Endothelial cell of umbilical vein (primary cell): ENCODE data around the gene TNIK. TPM values are rescaled to one million over a fixed set of nuclear protein-coding genes. Genes with fewer than 3 reads are reported as not detected.
A peak's percentile ranks its signal among the peaks of the same experiment; 100 is the strongest.

Experiments used
- BruUV-seq: library from RNA; stranded (reverse); fragments of 400-500 nt; replicated peaks from 2 replicates; lab custom pipeline; 2021; lab: Mats Ljungman, UMichigan
- CTCF ChIA-PET: fragments of 300-600, 350-600 bp; sonication (Branson Sonifier 250); formaldehyde crosslinking; loops from one replicate; lab custom pipeline; 2021; ENCODE audit warnings: antibody characterized with exemption, inconsistent platforms; lab: Charles Lee
- POLR2A ChIA-PET: fragments of 300-600, 350-600 bp; sonication (Branson Sonifier 250); formaldehyde crosslinking; loops from one replicate; lab custom pipeline; 2021; ENCODE audit warnings: antibody characterized with exemption, inconsistent platforms; lab: Charles Lee
- DNase-seq: peaks from one replicate; pipeline ENCODE4 v3.0.0-alpha.2; 2011; ENCODE audit warnings: low read depth, low spot score
- FAIRE-seq: peaks from 2 replicates; lab custom pipeline; 2011; peaks lifted over from hg19 to GRCh38; lab: Jason Lieb, UNC
- H2AFZ ChIP-seq: 2 replicates; pipeline ENCODE4 v1.6.0; 2012; ENCODE audit warnings: low read depth, low read length, control low read depth, inconsistent platforms
- H3K27ac ChIP-seq: 2 replicates; pipeline ENCODE4 v1.5.1; 2011; ENCODE audit warnings: low read depth, mild to moderate bottlenecking, control low read depth, low read length, moderate library complexity; ENCODE audit not compliant: insufficient read depth
- H3K27me3 ChIP-seq, 2 experiments: 2 replicates each; pipeline versions ENCODE4 v1.6.0 to v1.6.1; 2011; ENCODE audit warnings: low read length in 2 of 2, mixed read lengths in 1 of 2; ENCODE audit not compliant: control insufficient read depth in 2 of 2, insufficient read depth in 2 of 2
- H3K36me3 ChIP-seq, 2 experiments: 2 replicates in 1 of 2; 3 replicates in 1 of 2; pipeline ENCODE4 v1.5.1; 2011; ENCODE audit warnings: low read length in 2 of 2, mild to moderate bottlenecking in 1 of 2, moderate library complexity in 1 of 2; ENCODE audit not compliant: control insufficient read depth in 2 of 2, insufficient read depth in 2 of 2; ENCODE audit errors: extremely low read depth in 1 of 2
- H3K4me1 ChIP-seq: 3 replicates; pipeline ENCODE4 v1.5.1; 2011; ENCODE audit warnings: mild to moderate bottlenecking, low read length; ENCODE audit not compliant: control insufficient read depth, insufficient read depth; ENCODE audit errors: extremely low read depth
- H3K4me2 ChIP-seq: 2 replicates; pipeline ENCODE4 v1.6.1; 2011; ENCODE audit warnings: low read length, control low read depth, mixed read lengths; ENCODE audit not compliant: insufficient read depth
- H3K4me3 ChIP-seq, 3 experiments: fragments of 200-600 bp in 1 of 3; sonication (generic), shearing (Covaris generic) in 1 of 3; replicated peaks in 1 of 3; 2 replicates each; pipeline ENCODE4 v1.5.1; 2011 to 2016; ENCODE audit warnings: control low read depth in 3 of 3, low read length in 3 of 3, mild to moderate bottlenecking in 2 of 3, inconsistent platforms in 1 of 3, low read depth in 1 of 3, moderate library complexity in 1 of 3; ENCODE audit not compliant: insufficient read depth in 1 of 3
- H3K79me2 ChIP-seq: 2 replicates; pipeline ENCODE4 v1.6.0; 2012; ENCODE audit warnings: low read length, inconsistent platforms; ENCODE audit not compliant: control insufficient read depth, insufficient read depth
- H3K9ac ChIP-seq: replicated peaks from 2 replicates; pipeline ENCODE3; 2011; ENCODE audit warnings: low read length, control low read depth; ENCODE audit not compliant: insufficient read depth; ENCODE audit errors: extremely low read depth
- H3K9me1 ChIP-seq: replicated peaks from 3 replicates; pipeline ENCODE4 v1.6.0; 2011; ENCODE audit warnings: mild to moderate bottlenecking, low read length; ENCODE audit not compliant: control insufficient read depth, insufficient read depth; ENCODE audit errors: extremely low read depth
- H3K9me3 ChIP-seq: replicated peaks from 2 replicates; pipeline ENCODE4 v1.5.1; 2012; ENCODE audit warnings: low read length, inconsistent platforms; ENCODE audit not compliant: control insufficient read depth, insufficient read depth
- H4K20me1 ChIP-seq: replicated peaks from 2 replicates; pipeline ENCODE3; 2011; ENCODE audit warnings: mild to moderate bottlenecking, low read length; ENCODE audit not compliant: control insufficient read depth, insufficient read depth; ENCODE audit errors: extremely low read depth
- EZH2 ChIP-seq: IDR thresholded peaks from 2 replicates; pipeline ENCODE4 v1.6.1; 2012; ENCODE audit warnings: borderline replicate concordance, low read depth, mild to moderate bottlenecking, moderate library complexity, low read length, inconsistent platforms; ENCODE audit not compliant: severe bottlenecking
- FOS ChIP-seq: IDR thresholded peaks from 2 replicates; pipeline ENCODE4 v1.6.1; 2011; ENCODE audit warnings: mild to moderate bottlenecking, low read length, moderate library complexity, borderline replicate concordance; ENCODE audit not compliant: insufficient read depth
- GATA2 ChIP-seq: IDR thresholded peaks from 2 replicates; pipeline ENCODE4 v1.7.0; 2011; ENCODE audit warnings: low read depth, mild to moderate bottlenecking, moderate library complexity, mixed read lengths, low read length; ENCODE audit not compliant: insufficient read length, insufficient read depth
- JUN ChIP-seq: IDR thresholded peaks from 2 replicates; pipeline ENCODE4 v1.6.1; 2011; ENCODE audit warnings: borderline replicate concordance, low read depth; ENCODE audit not compliant: insufficient read length, insufficient read depth
- MAX ChIP-seq: IDR thresholded peaks from 2 replicates; pipeline ENCODE4 v1.6.1; 2011; ENCODE audit not compliant: insufficient read depth, insufficient read length
- MYC ChIP-seq: IDR thresholded peaks from one replicate; pipeline ENCODE4 v1.6.1; 2011; ENCODE audit warnings: mild to moderate bottlenecking, low read depth, low read length
- POLR2A ChIP-seq: IDR thresholded peaks from 2 replicates; pipeline ENCODE4 v1.6.1; 2012; ENCODE audit warnings: low read depth, mild to moderate bottlenecking, control low read depth, low read length
- POLR2AphosphoS5 ChIP-seq: IDR thresholded peaks from 2 replicates; pipeline ENCODE4 v1.6.1; 2012; ENCODE audit warnings: low read depth, mild to moderate bottlenecking, control low read depth, low read length, moderate library complexity; ENCODE audit not compliant: insufficient read depth
- dilution Hi-C: fragments of 300-500 bp; cut with MboI; formaldehyde crosslinking; loops from one replicate; pipeline ENCODE4 v1.15.0; 2019; ENCODE audit warnings: low sequenced_read_pairs; ENCODE audit not compliant: extremely low pct_ligation_motif_present
- intact Hi-C: fragments of 100-400 bp; cut with micrococcal nuclease; formaldehyde crosslinking; loops from one replicate; pipeline ENCODE4 v1.10.0; 2022
- polyA plus RNA-seq, 4 experiments: library from polyadenylated mRNA; depleted of rRNA in 3 of 4; stranded (reverse) in 3 of 4; unstranded in 1 of 4; fragments of >200 nt; gene quantifications; 2 replicates each; pipeline versions ENCODE4 v1.2.1 to v1.2.3, GENCODE V29; 2011 to 2012; ENCODE audit warnings: missing spikeins in 1 of 4
- total RNA-seq: library from RNA; stranded (reverse); gene quantifications from 2 replicates; pipeline ENCODE4 v1.2.3, GENCODE V29; 2021
- TF ChIP-seq, protein P1 (sequence below), 2 donors: IDR thresholded peaks; 1 replicate in 1 of 2; 2 replicates in 1 of 2; pipeline ENCODE4 v1.5.1; 2011; ENCODE audit warnings: low read length in 2 of 2, mild to moderate bottlenecking in 2 of 2, moderate library complexity in 2 of 2, control low read depth in 1 of 2, inconsistent platforms in 1 of 2, low read depth in 1 of 2; ENCODE audit not compliant: insufficient read depth in 1 of 2; ENCODE audit errors: extremely low read depth in 1 of 2

Gene TNIK
- total and polyA plus RNA-seq, 2 donors (not counting 3 experiments of a cell fraction or from before 2014, with no cell fraction given): 10.9 to 39.7 TPM

DNA sequence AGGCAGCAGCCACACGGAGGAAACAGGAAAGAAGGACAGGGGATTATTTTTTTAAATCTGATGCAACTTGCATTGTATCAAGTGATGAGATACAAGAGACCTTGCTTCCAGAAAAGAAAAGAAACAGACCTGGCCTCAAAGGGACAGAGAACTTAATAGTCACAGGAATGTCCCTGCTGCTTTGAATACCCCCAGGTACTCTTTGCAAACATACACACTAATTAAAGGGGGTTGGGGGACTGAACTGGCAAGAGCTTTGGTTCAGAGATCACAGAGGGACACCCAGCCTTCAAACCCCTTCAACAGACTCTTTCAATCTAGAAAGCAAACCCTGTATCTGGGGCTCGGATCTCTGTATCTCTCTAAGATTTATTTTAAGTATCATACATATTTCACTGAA lies 18.0 kb downstream of the TNIK start:
- Histone ChIP-seq H3K4me3 (no peak overlapping the region), H3K27ac (no peak overlapping the region), H3K9me3 (no peaks in the 10 kb centered on the region), H2AFZ (no peak overlapping the region), H3K4me2 (no peak overlapping the region), H3K36me3 (no peaks in the 10 kb centered on the region), H3K9me1 (no peaks in the 10 kb centered on the region), H3K9ac (no peak overlapping the region), H3K27me3 (no peaks in the 10 kb centered on the region), H3K4me1 (peaks cover 17% of the 10 kb centered on the region), H4K20me1 (no peaks in the 10 kb centered on the region), H3K79me2 (peaks cover 43% of the 10 kb centered on the region)
- intact Hi-C loops: no loop called here
- no TSS peak for BruUV-seq
- DNase-seq (no peak), FAIRE-seq (peak; percentile 35)
- dilution Hi-C loops: no loop called here
- CTCF ChIA-PET: no interaction called here
- no peak for TF ChIP-seq GATA2
- POLR2A ChIA-PET: no interaction called here

GRCh38 chr3:171441381-171441780 lies 18.8 kb downstream of the TNIK start:
- no peak for FAIRE-seq
- TF ChIP-seq MYC (no peak), GATA2 (no peak), FOS (no peak), POLR2A (no peak), POLR2AphosphoS5 (no peak), JUN (no peak), MAX (no peak), EZH2 (no peak)
- TF ChIP-seq, protein P1, sequence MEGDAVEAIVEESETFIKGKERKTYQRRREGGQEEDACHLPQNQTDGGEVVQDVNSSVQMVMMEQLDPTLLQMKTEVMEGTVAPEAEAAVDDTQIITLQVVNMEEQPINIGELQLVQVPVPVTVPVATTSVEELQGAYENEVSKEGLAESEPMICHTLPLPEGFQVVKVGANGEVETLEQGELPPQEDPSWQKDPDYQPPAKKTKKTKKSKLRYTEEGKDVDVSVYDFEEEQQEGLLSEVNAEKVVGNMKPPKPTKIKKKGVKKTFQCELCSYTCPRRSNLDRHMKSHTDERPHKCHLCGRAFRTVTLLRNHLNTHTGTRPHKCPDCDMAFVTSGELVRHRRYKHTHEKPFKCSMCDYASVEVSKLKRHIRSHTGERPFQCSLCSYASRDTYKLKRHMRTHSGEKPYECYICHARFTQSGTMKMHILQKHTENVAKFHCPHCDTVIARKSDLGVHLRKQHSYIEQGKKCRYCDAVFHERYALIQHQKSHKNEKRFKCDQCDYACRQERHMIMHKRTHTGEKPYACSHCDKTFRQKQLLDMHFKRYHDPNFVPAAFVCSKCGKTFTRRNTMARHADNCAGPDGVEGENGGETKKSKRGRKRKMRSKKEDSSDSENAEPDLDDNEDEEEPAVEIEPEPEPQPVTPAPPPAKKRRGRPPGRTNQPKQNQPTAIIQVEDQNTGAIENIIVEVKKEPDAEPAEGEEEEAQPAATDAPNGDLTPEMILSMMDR (IDR thresholded peaks at IDR 0.05; ENCODE audit: extremely low read depth in 1 of 2, insufficient read depth in 1 of 2, low read depth in 1 of 2, low read length in 2 of 2): no peak
- Histone ChIP-seq H4K20me1 (no peaks in the 10 kb centered on the region), H3K4me1 (peaks cover 24% of the 10 kb centered on the region), H3K4me2 (no peak overlapping the region), H3K79me2 (peaks cover 43% of the 10 kb centered on the region), H3K9ac (no peak overlapping the region), H3K9me3 (no peaks in the 10 kb centered on the region), H3K9me1 (no peaks in the 10 kb centered on the region), H3K27ac (no peak overlapping the region), H3K4me3 (no peak overlapping the region), H3K36me3 (no peaks in the 10 kb centered on the region), H3K27me3 (no peaks in the 10 kb centered on the region), H2AFZ (no peak overlapping the region)
- dilution Hi-C loops (no loop called here), intact Hi-C loops (no loop called here)
- DNase-seq: no peak
- BruUV-seq: no TSS peak
- ChIA-PET POLR2A (no interaction called here), CTCF (interaction anchor here (1.7 kb wide), 1 partner anchor 13 kb away, joined by 4 read pairs; no protein-coding TSS in a partner anchor)
